ENCODE results near the gene PSMB7.

DNA sequence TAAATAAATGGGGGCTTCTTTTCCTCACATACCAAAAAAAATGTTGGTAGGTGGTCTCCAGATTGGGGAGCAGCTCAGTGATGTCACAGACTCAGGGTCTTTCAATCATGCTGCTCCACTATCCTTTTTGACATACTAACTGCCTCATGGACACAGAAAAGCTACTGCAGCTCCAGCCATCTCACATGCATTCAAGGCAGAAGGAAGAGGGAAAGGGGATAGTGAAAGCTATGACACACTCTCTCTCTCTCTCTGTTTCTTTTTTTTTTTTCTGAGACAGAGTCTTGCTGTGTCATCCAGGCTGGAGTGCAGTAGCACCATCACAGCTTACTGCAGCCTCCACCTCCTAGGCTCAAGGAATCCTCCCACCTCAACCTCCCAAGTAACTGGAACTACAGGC lies 27.1 kb upstream of the PSMB7 start:
- TF ChIP-seq CTCF (IDR thresholded peaks at IDR 0.05; ENCODE audit: borderline replicate concordance, extremely low read depth, low read length, poor library complexity, severe bottlenecking) (no peak), EZH2 (IDR thresholded peaks at IDR 0.05; ENCODE audit: borderline replicate concordance, low read depth, low read length, severe bottlenecking) (no peak)
